ENCODE results near the gene UFC1.

The UFC1 gene

GRCh38 chr1:161133220-161133740 is 20.5 kb upstream of the UFC1 start:
- DNase-seq (ENCODE audit: low spot score), result no peak

- no peak for DNase-seq (ENCODE audit: low spot score)
These were observed 15.9 kb upstream of the UFC1 start for GRCh38 chr1:161137881-161138280.

DNA sequence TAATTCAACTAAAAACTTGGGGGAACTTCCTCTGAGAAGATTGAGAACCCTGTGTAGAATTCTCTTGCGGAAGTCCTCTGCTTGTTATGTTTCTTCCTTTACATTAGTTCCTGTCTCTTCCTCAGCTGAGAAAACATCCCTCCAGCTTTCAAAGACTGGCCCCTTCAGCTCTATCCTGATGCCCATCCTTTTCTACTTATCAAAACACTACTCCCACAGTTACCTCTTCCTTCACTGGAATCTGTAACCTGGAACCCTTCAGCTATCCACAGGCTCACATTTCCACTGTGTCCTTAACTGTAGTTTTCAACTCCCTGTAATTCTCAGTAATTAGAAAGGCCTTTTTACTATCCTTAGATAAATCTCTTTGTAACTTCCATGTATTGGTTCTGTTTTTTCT is 15.3 kb upstream of the UFC1 start:
- DNase-seq (ENCODE audit: low spot score), result no peak

GRCh38 chr1:161139766-161140165 is 14.0 kb upstream of the UFC1 start:
- DNase-seq (ENCODE audit: low spot score), result peak; percentile 36

- DNase-seq (ENCODE audit: low spot score), result no peak
These were observed 12.9 kb upstream of the UFC1 start for GRCh38 chr1:161140755-161141400.

DNA sequence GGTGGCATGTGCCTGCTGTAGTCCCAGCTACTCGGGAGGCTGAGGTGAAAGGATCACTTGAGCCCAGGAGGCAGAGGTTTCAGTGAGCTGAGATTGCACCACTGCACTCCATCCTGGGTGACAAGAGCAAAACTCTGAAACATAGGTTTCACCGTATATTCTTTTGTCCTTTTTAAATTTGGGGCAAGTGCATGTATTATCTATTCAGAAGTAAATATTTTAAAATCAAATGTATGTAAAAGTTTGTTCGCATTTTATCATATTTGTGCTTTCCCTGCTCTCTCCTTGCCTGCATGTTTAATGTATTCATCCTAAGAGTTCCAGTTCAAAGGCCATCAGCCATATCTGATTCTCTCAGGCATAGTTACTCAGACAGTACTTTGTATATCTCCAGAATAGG is 7.9 kb upstream of the UFC1 start:
- DNase-seq (ENCODE audit: low spot score), result no peak

GRCh38 chr1:161153176-161153575 is 602 bp upstream of the UFC1 start:
- DNase-seq (ENCODE audit: low spot score), result no peak

GRCh38 chr1:161157867-161158266 is 4.1 kb downstream of the UFC1 start:
- DNase-seq (ENCODE audit: low spot score), result no peak

- DNase-seq (ENCODE audit: low spot score), result no peak
These were observed 4.7 kb downstream of the UFC1 start for GRCh38 chr1:161158316-161159010.

- DNase-seq (ENCODE audit: low spot score), result peak; percentile 92
These were observed 5.5 kb downstream of the UFC1 start, which contains the start of gene USP21 for GRCh38 chr1:161159087-161159912. USP21 (plus strand) TSS chr1:161159500; CDS start chr1:161160641, 1,141 bp downstream.

DNA sequence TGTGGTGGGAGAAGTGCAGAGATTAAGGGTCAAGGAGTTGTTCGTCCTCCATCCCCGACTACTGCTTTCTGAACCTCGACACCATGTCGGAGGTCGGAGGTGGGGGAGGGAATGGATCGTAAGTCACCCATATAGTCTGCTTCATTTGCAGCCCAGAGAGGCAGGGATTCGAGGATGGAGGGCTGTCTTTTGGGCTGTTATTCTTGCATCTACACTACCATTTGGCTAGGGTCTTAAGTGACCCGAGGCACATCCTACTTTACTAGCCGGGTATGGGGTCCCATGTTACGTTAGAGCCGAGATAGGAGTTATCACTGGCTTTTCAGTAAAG is 6.1 kb downstream of the UFC1 start:
- DNase-seq (ENCODE audit: low spot score), result no peak

DNA sequence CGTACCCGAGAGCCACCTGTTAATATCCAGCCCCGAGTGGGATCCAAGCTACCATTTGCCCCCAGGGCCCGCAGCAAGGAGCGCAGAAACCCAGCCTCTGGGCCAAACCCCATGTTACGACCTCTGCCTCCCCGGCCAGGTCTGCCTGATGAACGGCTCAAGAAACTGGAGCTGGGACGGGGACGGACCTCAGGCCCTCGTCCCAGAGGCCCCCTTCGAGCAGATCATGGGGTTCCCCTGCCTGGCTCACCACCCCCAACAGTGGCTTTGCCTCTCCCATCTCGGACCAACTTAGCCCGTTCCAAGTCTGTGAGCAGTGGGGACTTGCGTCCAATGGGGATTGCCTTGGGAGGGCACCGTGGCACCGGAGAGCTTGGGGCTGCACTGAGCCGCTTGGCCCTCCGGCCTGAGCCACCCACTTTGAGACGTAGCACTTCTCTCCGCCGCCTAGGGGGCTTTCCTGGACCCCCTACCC is 6.9 kb downstream of the UFC1 start:
- DNase-seq (ENCODE audit: low spot score), result no peak

GRCh38 chr1:161161652-161162051 is 7.9 kb downstream of the UFC1 start:
- DNase-seq (ENCODE audit: low spot score), result no peak

- DNase-seq (ENCODE audit: low spot score), result no peak
These were observed 8.3 kb downstream of the UFC1 start for GRCh38 chr1:161162052-161162451.

- DNase-seq (ENCODE audit: low spot score), result no peak
These were observed 9.0 kb downstream of the UFC1 start for GRCh38 chr1:161162806-161163205.

DNA sequence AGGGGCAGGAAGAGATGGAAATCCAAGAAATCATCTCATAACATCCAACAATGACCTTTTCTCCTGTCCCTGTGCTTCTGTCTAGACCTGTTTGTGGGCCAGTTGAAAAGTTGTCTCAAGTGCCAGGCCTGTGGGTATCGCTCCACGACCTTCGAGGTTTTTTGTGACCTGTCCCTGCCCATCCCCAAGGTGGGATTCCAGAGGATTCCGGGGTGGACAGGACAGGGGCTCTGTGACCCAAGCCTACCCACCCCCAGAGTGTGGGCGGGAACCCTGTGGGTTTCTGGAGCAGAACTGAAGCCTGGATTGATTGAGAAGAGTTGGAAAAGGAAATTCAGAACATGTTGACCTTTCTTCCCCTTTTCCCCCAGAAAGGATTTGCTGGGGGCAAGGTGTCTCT is 10.0 kb downstream of the UFC1 start:
- DNase-seq (ENCODE audit: low spot score), result no peak

- DNase-seq (ENCODE audit: low spot score), result no peak
These were observed 11.3 kb downstream of the UFC1 start for GRCh38 chr1:161164901-161165610.

DNA sequence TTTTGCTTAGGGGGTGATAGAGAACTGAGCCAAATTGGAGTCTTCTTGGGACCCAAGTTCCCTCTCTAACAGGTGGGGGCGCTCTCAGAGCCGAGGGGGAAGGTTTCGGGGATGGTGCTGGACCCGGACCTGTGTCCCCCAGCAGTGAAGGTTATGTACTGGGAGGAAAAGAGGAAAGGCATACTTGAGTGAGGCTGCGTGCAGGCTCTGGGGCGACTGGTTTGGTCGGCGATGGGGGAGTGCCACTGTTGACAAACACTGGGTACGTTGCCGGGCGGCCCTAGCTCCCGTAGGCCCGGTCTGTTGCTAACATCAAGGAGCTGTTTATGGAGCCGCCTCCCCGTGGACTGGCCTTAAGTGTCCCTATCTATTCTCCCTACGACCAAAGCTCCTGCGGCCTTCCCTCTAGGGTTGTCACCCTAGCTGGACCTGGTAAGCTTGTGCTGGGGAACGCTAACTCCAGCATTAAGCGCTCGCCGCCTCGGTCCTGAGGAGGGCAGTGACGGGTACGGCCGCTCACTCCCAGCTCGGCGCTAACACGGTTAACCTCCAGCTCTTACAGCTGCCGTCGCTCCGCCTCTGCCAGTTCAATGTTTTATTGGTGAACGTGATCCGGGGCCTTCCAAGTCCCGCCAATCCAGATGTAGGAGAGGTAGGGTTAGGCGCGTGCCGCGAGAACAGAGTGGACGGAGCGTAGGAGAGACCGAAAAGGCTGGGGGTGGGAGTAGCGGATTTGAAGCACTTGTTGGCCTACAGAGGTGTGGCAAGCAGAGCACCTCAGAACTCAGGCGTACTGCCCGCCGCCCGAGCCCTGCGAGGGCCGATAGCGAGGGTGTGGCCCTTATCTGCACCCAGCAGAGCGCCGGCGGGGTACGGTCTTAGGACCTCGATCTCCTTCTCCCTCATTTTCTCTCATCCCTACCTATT is 12.2 kb downstream of the UFC1 start, which contains the start of gene PPOX:
Gene PPOX (plus strand): TSS at position 685 of the 927 bp plus-strand sequence. CDS start 422 bp downstream, outside the sequence.
- DNase-seq (ENCODE audit: low spot score), result peak; percentile 98

DNA sequence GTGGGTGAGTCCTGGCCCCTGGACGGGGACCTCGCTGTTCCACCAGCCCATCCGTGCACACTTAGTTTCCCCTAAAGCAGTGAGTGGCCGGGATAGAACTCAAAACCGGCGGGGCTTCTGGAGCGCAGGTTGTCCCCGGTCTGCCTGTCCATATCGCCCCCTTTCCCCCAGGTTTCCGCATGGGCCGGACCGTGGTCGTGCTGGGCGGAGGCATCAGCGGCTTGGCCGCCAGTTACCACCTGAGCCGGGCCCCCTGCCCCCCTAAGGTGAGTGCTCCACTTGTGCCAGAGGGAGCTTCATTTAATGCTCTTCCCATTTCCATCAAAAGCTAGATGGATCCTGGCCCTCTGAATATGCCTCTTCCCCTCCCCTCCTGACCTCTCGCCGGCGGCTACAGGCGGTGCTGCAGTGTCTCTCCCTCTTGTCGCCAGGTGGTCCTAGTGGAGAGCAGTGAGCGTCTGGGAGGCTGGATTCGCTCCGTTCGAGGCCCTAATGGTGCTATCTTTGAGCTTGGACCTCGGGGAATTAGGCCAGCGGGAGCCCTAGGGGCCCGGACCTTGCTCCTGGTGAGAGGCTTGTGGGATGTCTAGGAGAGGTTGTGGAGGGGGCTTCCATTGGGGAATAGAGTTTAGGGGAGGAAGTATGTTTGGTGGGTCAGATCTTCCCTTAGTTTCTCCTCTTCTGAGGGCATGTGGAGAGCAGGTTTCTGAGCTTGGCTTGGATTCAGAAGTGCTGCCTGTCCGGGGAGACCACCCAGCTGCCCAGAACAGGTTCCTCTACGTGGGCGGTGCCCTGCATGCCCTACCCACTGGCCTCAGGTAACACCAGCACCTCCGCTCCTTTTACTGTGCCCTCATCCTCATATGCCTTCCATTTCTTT is 13.1 kb downstream of the UFC1 start:
- DNase-seq (ENCODE audit: low spot score), result no peak

GRCh38 chr1:161168906-161169305 is 15.1 kb downstream of the UFC1 start:
- no peak for DNase-seq (ENCODE audit: low spot score)

Measured in activated CD4-positive, alpha-beta T cell treated with anti-CD3 and anti-CD28 coated beads, Interleukin-2, Interleukin-4, amounts not matched to agents 100 ng/mL and 50 ng/mL, durations not matched to agents 16 hours and 8 hours (primary cell).